Kidney (tissue), 14 donors: Measurements from ENCODE around the gene MYH6. TPM values are rescaled to one million over a fixed set of nuclear protein-coding genes. Genes with fewer than 3 reads are reported as not detected.
"Not testable (repeated sequence)": the region's sequence is repeated elsewhere in the genome, so short reads cannot be mapped to it uniquely, and the experiment has no call there.

Source experiments
- DNase-seq, 5 donors: peaks; one replicate each; pipeline ENCODE4 v3.0.0-alpha.2; 2013 to 2020
- FAIRE-seq: peaks from 2 replicates; lab custom pipeline; 2012; peaks lifted over from hg19 to GRCh38; lab: Jason Lieb, UNC
- H3K27ac ChIP-seq, 2 donors: one replicate each; pipeline ENCODE4 v1.7.0; 2013; ENCODE audit warnings: low read depth in 2 of 2, low read length in 2 of 2, inconsistent platforms in 1 of 2
- H3K27me3 ChIP-seq: one replicate; pipeline ENCODE4 v1.7.1; 2013; ENCODE audit warnings: low read length, inconsistent platforms; ENCODE audit not compliant: control insufficient read depth, insufficient read depth
- H3K36me3 ChIP-seq, 3 donors: one replicate each; pipeline versions ENCODE4 v1.7.0 to v1.7.1; 2013; ENCODE audit warnings: low read length in 3 of 3, control low read depth in 1 of 3, inconsistent platforms in 1 of 3; ENCODE audit not compliant: insufficient read depth in 3 of 3, control insufficient read depth in 2 of 3
- H3K4me1 ChIP-seq, 3 donors: one replicate each; pipeline versions ENCODE4 v1.7.0 to v1.7.1; 2013; ENCODE audit warnings: low read length in 3 of 3, inconsistent platforms in 1 of 3, low read depth in 1 of 3; ENCODE audit not compliant: control insufficient read depth in 2 of 3, insufficient read depth in 2 of 3
- H3K4me3 ChIP-seq, 3 donors: one replicate each; pipeline versions ENCODE4 v1.7.0 to v1.8.1; 2013; ENCODE audit warnings: low read length in 3 of 3, control low read depth in 1 of 3, inconsistent platforms in 1 of 3
- H3K9ac ChIP-seq, 3 donors: one replicate each; pipeline versions ENCODE4 v1.7.0 to v1.7.1; 2013; ENCODE audit warnings: low read length in 3 of 3, control low read depth in 1 of 3, inconsistent platforms in 1 of 3
- H3K9me3 ChIP-seq, 3 donors: one replicate each; pipeline versions ENCODE4 v1.7.0 to v1.7.1; 2013; ENCODE audit warnings: low read length in 3 of 3, control low read depth in 1 of 3, inconsistent platforms in 1 of 3; ENCODE audit not compliant: control insufficient read depth in 2 of 3, insufficient read depth in 1 of 3
- intact Hi-C: fragments of 100-400 bp; cut with DNase I; formaldehyde crosslinking; loops from one replicate; pipeline ENCODE4 v1.11.1; 2022
- polyA plus RNA-seq: library from polyadenylated mRNA; stranded (reverse); fragments of 350-450 nt; fragmentation: Illumina TruSeq; extraction: RNeasy Lipid Tissue Mini Kit (QIAGEN cat#74804); gene quantifications from one replicate; pipeline ENCODE4 v1.2.3, GENCODE V29; 2014; ENCODE audit warnings: low read depth, low replicate concordance; ENCODE audit not compliant: insufficient read depth
- total RNA-seq: library from RNA; stranded (reverse); fragmentation: NEBNext Ultra II Directional; extraction: Animal tissue kit (Norgen Biotek cat#: 25700); gene quantifications from one replicate; pipeline ENCODE4 v1.2.1, GENCODE V29; 2021
- TF ChIP-seq, protein P1 (sequence below): IDR thresholded peaks from 3 replicates; pipeline ENCODE4 v1.5.1; 2012; ENCODE audit warnings: mild to moderate bottlenecking, moderate library complexity, borderline replicate concordance; ENCODE audit not compliant: insufficient read depth; ENCODE audit errors: extremely low read depth
- donor health status: control.
- donor health status: control.
- donor health status: control.
- donor health status: control.
- donor health status: control.
- donor health status: DM: yes; HTN: yes; CAD: no.
- donor health status: Normal renal cell carcinoma (clear cell type).

The MYH6 gene
- total and polyA plus RNA-seq, 2 donors from 2014 or later: 0.03 to 0.13 TPM

DNA sequence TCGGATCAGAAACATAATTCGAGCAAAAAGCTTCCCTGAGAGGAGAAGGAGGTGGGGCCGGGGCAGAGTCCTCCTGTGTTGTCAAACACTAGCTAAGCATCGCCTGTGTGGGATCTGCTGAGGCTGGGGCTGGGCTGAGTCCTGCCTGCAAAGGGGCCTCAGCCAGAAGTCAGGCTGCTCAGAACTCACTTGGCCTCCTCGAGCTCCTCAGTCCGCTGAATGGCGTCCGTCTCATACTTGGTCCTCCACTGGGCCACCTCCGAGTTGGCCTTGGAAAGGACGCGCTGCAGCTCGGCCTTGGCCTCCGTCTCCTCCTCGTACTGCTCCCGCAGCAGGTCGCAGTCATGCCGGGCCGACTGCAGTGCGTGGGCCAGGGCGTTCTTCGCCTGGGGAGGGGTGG lies 9.9 kb upstream of the MYH6 start:
- H3K27ac ChIP-seq: no peak overlapping the region
- no peaks in the 10 kb centered on the region for H3K27me3 ChIP-seq
- intact Hi-C loops: no loop called here
- no peaks in the 10 kb centered on the region for H3K36me3 ChIP-seq
- no peaks in the 10 kb centered on the region for H3K4me1 ChIP-seq
- DNase-seq (no peak), FAIRE-seq (no peak)
- no peaks in the 10 kb centered on the region for H3K9me3 ChIP-seq
- no peak overlapping the region for H3K9ac ChIP-seq
- H3K4me3 ChIP-seq: no peak overlapping the region
- TF ChIP-seq, protein P1, sequence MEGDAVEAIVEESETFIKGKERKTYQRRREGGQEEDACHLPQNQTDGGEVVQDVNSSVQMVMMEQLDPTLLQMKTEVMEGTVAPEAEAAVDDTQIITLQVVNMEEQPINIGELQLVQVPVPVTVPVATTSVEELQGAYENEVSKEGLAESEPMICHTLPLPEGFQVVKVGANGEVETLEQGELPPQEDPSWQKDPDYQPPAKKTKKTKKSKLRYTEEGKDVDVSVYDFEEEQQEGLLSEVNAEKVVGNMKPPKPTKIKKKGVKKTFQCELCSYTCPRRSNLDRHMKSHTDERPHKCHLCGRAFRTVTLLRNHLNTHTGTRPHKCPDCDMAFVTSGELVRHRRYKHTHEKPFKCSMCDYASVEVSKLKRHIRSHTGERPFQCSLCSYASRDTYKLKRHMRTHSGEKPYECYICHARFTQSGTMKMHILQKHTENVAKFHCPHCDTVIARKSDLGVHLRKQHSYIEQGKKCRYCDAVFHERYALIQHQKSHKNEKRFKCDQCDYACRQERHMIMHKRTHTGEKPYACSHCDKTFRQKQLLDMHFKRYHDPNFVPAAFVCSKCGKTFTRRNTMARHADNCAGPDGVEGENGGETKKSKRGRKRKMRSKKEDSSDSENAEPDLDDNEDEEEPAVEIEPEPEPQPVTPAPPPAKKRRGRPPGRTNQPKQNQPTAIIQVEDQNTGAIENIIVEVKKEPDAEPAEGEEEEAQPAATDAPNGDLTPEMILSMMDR: no peak

DNA sequence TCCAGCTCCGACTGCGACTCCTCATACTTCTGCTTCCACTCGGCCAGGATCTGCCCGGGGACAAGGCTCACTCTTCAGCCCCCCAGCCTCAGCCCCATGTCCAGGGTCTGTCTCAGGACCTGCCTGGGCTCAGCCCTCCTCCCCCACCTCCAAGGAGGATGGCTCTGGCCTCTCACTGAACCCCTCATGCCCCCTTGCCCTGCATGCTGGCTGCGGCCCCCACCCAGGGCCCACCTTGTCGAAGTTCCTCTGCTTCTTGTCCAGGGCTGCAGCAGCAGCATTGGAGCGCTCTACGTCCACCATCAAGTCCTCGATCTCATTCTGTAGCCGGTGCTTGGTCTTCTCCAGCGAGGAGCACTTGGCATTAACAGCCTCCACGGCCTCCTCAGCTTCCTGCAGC lies 9.2 kb upstream of the MYH6 start:
- H3K9ac ChIP-seq, DNase-seq, FAIRE-seq, H3K9me3 ChIP-seq, intact Hi-C loops, H3K4me1 ChIP-seq, H3K27ac ChIP-seq, H3K36me3 ChIP-seq, H3K27me3 ChIP-seq, H3K4me3 ChIP-seq: not testable (repeated sequence)

DNA sequence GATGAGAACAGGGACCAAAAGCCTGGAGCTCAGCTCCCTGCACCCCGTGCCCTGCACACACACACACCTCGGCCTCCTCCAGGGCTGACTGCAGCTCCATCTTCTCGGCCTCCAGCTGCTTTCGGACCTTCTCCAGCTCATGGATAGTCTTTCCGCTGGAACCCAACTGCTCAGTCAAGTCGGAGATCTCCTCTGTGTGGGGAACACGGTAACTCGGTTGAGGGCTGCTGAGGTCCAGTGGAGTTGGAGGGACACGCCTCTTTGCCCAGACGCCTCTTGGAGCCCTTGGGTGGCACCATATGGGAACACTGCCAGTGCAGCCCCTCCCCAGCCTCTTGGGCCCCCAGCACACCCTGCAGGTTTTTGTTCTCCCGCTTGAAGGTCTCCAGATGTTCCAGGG lies 8.7 kb upstream of the MYH6 start:
- TF ChIP-seq, protein P1: no peak
- no peak overlapping the region for H3K27ac ChIP-seq
- FAIRE-seq: no peak
- no peak overlapping the region for H3K9ac ChIP-seq
- no peaks in the 10 kb centered on the region for H3K4me1 ChIP-seq
- H3K27me3 ChIP-seq: no peaks in the 10 kb centered on the region
- DNase-seq: no peak
- H3K36me3 ChIP-seq: no peaks in the 10 kb centered on the region
- intact Hi-C loops: no loop called here
- no peak overlapping the region for H3K4me3 ChIP-seq
- H3K9me3 ChIP-seq: no peaks in the 10 kb centered on the region

DNA sequence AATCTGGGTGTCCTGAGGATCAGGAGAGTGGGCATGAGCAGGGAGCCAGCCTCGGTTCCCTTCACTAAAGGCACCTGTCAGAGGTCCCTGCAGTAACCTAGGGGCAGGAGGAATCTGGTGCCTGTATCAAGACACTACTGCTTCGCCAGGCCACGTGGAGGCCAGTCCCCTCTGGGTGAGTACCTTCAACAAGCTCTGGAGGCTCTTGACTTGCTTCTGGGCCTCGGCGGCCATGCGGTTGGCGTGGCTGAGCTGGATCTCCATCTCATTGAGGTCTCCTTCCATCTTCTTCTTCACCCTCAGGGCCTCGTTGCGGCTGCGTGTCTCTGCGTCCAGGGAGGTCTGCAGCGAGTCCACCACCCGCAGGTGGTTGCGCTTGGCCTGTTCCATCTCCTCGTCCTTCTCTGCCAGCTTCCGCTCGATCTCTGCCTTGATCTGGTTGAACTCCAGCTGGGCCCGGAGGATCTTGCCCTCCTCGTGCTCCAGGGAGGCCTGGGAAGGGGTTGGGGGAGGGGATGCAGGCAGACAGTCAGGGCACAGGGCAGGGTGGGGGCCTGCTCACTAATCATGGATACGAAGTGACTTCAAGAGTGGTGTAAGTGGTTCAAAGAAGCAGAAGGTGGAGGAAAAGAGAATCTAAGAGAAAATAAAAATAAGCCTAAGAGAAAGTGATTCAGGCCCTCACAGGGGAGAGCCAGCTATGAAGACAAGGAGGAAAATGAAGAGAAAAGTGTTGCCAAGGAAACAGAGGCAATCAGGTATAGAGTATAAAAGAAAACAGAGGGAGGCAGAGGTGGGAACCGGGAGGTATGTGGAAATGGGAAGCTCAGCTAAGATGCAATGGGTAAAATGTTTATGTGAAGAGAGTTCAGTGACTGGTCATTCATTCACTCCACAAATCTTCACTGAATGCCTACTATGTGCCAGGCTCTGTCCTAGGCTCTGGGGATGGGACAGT lies 8.0 kb upstream of the MYH6 start:
- Histone ChIP-seq H3K9me3 (no peaks in the 10 kb centered on the region), H3K27ac (no peak overlapping the region), H3K4me1 (no peaks in the 10 kb centered on the region), H3K36me3 (no peaks in the 10 kb centered on the region), H3K27me3 (no peaks in the 10 kb centered on the region), H3K9ac (no peak overlapping the region), H3K4me3 (no peak overlapping the region)
- no peak for FAIRE-seq
- intact Hi-C loops: no loop called here
- DNase-seq: no peak
- TF ChIP-seq, protein P1: no peak
